Measurements from ENCODE around the gene TMF1.

Gene TMF1, protein sequence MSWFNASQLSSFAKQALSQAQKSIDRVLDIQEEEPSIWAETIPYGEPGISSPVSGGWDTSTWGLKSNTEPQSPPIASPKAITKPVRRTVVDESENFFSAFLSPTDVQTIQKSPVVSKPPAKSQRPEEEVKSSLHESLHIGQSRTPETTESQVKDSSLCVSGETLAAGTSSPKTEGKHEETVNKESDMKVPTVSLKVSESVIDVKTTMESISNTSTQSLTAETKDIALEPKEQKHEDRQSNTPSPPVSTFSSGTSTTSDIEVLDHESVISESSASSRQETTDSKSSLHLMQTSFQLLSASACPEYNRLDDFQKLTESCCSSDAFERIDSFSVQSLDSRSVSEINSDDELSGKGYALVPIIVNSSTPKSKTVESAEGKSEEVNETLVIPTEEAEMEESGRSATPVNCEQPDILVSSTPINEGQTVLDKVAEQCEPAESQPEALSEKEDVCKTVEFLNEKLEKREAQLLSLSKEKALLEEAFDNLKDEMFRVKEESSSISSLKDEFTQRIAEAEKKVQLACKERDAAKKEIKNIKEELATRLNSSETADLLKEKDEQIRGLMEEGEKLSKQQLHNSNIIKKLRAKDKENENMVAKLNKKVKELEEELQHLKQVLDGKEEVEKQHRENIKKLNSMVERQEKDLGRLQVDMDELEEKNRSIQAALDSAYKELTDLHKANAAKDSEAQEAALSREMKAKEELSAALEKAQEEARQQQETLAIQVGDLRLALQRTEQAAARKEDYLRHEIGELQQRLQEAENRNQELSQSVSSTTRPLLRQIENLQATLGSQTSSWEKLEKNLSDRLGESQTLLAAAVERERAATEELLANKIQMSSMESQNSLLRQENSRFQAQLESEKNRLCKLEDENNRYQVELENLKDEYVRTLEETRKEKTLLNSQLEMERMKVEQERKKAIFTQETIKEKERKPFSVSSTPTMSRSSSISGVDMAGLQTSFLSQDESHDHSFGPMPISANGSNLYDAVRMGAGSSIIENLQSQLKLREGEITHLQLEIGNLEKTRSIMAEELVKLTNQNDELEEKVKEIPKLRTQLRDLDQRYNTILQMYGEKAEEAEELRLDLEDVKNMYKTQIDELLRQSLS

GRCh38 chr3:69051756-69052471, at the start of gene TMF1:
Gene TMF1 (minus strand): TSS chr3:69052333. CDS start chr3:69052086, 247 bp downstream.
- H3K27me3 Mint-ChIP-seq, result no peaks in the 10 kb centered on the region
- ATAC-seq (replicated peaks; ENCODE audit: extremely low read depth, poor library complexity, severe bottlenecking), result peak; percentile 90
- H3K36me3 Mint-ChIP-seq (ENCODE audit: insufficient read depth), result peaks cover 44% of the 10 kb centered on the region
- H3K4me1 Mint-ChIP-seq, result peaks cover 53% of the 10 kb centered on the region
- no peaks in the 10 kb centered on the region for H3K9me3 Mint-ChIP-seq
- peak within 1 kb of the TSS; percentile 98 for H3K4me3 Mint-ChIP-seq
- H3K27ac Mint-ChIP-seq (ENCODE audit: low read depth), result peak within 1 kb of the TSS; percentile 99
- DNase-seq (ENCODE audit: low spot score in 2 of 2), result peak; percentile 96 to 97

DNA sequence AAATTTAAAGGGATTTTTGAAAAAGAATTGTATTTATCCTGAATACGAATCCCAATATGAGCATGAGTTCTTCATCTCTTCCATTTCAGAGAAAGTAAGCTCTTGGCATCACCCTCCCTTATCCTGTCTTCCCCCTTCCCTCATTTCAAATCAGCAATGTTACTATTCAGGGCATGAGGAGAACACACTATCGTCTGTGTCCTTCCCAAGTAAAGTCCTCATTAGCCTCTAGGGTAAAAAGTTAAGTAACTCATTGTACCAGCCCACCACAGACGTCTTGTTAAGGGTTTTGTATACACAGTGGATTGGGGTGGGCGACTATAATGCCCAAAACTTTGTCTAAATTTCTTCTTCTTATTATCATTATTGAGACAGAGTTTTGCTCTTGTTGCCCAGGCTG, 47.4 kb upstream of the TMF1 start:
- ATAC-seq (replicated peaks; ENCODE audit: extremely low read depth, poor library complexity, severe bottlenecking) (no peak), DNase-seq (ENCODE audit: low spot score in 2 of 2) (no peak)
- peaks cover 54% of the 10 kb centered on the region for H3K36me3 Mint-ChIP-seq (ENCODE audit: insufficient read depth)
- no peaks in the 10 kb centered on the region for H3K9me3 Mint-ChIP-seq
- H3K4me1 Mint-ChIP-seq, result peaks cover 66% of the 10 kb centered on the region
- no peaks in the 10 kb centered on the region for H3K27me3 Mint-ChIP-seq
- no peak overlapping the region for H3K4me3 Mint-ChIP-seq
- peak overlapping the region; percentile 30 for H3K27ac Mint-ChIP-seq (ENCODE audit: low read depth)

- no peaks in the 10 kb centered on the region for H3K27me3 Mint-ChIP-seq
- H3K36me3 Mint-ChIP-seq (ENCODE audit: insufficient read depth), result peaks cover 45% of the 10 kb centered on the region
- H3K4me3 Mint-ChIP-seq, result peak overlapping the region; percentile 57
Observed at GRCh38 chr3:69097407-69098086, 45.4 kb upstream of the TMF1 start.

DNA sequence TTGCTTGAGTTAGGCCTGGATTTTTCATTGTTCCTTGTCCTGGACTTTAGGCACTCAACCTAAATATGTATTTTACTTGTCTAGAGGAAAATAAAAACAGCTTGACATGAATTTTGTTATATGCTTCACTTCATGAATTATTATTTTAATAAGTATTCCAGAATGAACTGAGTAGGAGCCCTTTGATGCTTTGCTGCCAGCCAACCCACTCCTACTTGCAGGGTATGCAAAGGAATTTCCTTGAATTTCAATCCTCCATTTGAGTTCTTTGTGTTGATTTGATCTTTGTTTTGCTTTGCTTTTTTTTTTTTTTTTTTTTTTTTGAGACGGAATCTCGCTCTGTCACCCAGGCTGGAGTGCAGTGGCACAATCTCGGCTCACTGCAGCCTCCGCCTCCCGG, 44.2 kb upstream of the TMF1 start:
- Mint-ChIP-seq H3K36me3 (ENCODE audit: insufficient read depth) (peaks cover 40% of the 10 kb centered on the region), H3K4me1 (peaks cover 71% of the 10 kb centered on the region), H3K9me3 (no peaks in the 10 kb centered on the region), H3K27me3 (no peaks in the 10 kb centered on the region), H3K4me3 (no peak overlapping the region), H3K27ac (ENCODE audit: low read depth) (peak overlapping the region; percentile 95)
- no peak for ATAC-seq (replicated peaks; ENCODE audit: extremely low read depth, poor library complexity, severe bottlenecking)
- no peak for DNase-seq (ENCODE audit: low spot score in 2 of 2)

More at GRCh38 chr3:69097407-69098086, 45.4 kb upstream of the TMF1 start:
- Mint-ChIP-seq H3K27ac (ENCODE audit: low read depth) (peak overlapping the region; percentile 84), H3K4me1 (peaks cover 69% of the 10 kb centered on the region), H3K9me3 (no peaks in the 10 kb centered on the region)
- DNase-seq (ENCODE audit: low spot score in 2 of 2) (no peak), ATAC-seq (replicated peaks; ENCODE audit: extremely low read depth, poor library complexity, severe bottlenecking) (no peak)

DNA sequence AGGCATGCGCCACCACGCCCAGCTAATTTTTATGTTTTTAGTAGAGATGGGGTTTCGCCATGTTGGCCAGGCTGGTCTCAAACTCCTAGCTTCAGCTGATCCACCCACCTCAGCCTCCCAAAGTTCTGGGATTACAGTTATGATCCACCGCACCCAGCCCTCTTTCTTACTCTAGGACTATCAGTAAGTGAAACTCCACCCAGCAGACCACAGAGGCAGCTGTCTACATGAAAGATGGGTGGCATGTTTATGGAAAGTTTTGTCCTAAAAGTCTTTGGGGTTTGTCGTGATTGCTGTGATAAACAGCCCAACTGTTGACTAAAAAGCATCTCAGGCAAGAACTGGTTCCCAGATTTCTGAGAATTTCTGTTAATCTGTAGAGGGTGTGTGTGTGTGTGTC, 43.5 kb upstream of the TMF1 start:
- ATAC-seq (replicated peaks; ENCODE audit: extremely low read depth, poor library complexity, severe bottlenecking), result no peak
- H3K27me3 Mint-ChIP-seq, result no peaks in the 10 kb centered on the region
- H3K27ac Mint-ChIP-seq (ENCODE audit: low read depth), result peak overlapping the region; percentile 95
- peak overlapping the region; percentile 93 for H3K4me3 Mint-ChIP-seq
- H3K4me1 Mint-ChIP-seq, result peaks cover 75% of the 10 kb centered on the region
- peaks cover 43% of the 10 kb centered on the region for H3K36me3 Mint-ChIP-seq (ENCODE audit: insufficient read depth)
- H3K9me3 Mint-ChIP-seq, result no peaks in the 10 kb centered on the region
- no peak for DNase-seq (ENCODE audit: low spot score in 2 of 2)

DNA sequence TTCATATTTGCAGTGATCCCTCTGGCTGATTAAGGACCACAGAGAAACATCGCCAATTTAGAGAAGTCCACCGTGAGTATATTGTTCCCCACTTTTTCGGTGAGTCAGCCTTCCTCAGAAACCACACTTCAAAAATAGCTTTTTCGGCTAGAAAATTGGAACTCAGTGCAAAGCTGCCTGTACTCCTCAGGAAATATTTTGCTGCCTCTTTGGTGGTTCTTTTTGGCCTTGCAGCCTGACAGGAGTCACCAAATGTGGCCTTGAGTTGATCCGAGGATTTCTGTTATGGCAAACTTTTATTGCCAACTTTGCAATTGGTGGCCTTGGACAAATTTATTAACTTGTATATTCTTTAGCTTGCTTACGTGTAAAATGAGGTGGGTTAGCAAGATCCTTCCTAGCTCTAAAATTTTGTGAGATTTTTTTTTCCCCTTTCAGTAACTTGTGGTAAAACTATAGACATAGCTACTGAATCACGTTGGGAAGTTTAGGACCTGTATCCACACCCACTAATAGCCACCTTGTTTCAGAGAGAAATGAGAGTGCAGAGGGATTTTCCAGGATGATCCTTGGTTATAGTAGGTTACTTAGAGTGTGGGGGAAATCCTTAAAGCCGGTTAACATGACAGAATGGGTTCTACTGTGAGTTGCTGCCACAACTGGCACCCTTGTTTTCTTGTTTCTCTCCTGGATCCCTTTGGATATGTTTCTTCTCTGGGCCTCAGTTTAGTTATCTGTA, 42.5 kb upstream of the TMF1 start:
- no peak for ATAC-seq (replicated peaks; ENCODE audit: extremely low read depth, poor library complexity, severe bottlenecking)
- no peak for DNase-seq (ENCODE audit: low spot score in 2 of 2)
- H3K36me3 Mint-ChIP-seq (ENCODE audit: insufficient read depth), result peaks cover 42% of the 10 kb centered on the region
- H3K4me3 Mint-ChIP-seq, result peak overlapping the region; percentile 93
- H3K4me1 Mint-ChIP-seq, result peaks cover 76% of the 10 kb centered on the region
- peak overlapping the region; percentile 95 for H3K27ac Mint-ChIP-seq (ENCODE audit: low read depth)
- no peaks in the 10 kb centered on the region for H3K9me3 Mint-ChIP-seq
- H3K27me3 Mint-ChIP-seq, result no peaks in the 10 kb centered on the region

- no peak for DNase-seq (ENCODE audit: low spot score in 2 of 2)
- Mint-ChIP-seq H3K4me1 (peaks cover 73% of the 10 kb centered on the region), H3K27ac (ENCODE audit: low read depth) (peak overlapping the region; percentile 95), H3K9me3 (no peaks in the 10 kb centered on the region), H3K27me3 (no peaks in the 10 kb centered on the region), H3K4me3 (peak overlapping the region; percentile 93), H3K36me3 (ENCODE audit: insufficient read depth) (peaks cover 35% of the 10 kb centered on the region)
- ATAC-seq (replicated peaks; ENCODE audit: extremely low read depth, poor library complexity, severe bottlenecking), result peak; percentile 78
Observed at GRCh38 chr3:69092030-69092516, 39.9 kb upstream of the TMF1 start.

GRCh38 chr3:69091389-69092029, 39.4 kb upstream of the TMF1 start:
- Mint-ChIP-seq H3K4me3 (peak overlapping the region; percentile 93), H3K4me1 (peaks cover 70% of the 10 kb centered on the region), H3K36me3 (ENCODE audit: insufficient read depth) (peaks cover 35% of the 10 kb centered on the region)

GRCh38 chr3:69090021-69090420, 37.9 kb upstream of the TMF1 start:
- ATAC-seq (replicated peaks; ENCODE audit: extremely low read depth, poor library complexity, severe bottlenecking) (no peak), DNase-seq (ENCODE audit: low spot score in 2 of 2) (no peak)
- peak overlapping the region; percentile 95 for H3K27ac Mint-ChIP-seq (ENCODE audit: low read depth)
- no peaks in the 10 kb centered on the region for H3K27me3 Mint-ChIP-seq
- H3K4me3 Mint-ChIP-seq, result peak overlapping the region; percentile 93
- peaks cover 67% of the 10 kb centered on the region for H3K4me1 Mint-ChIP-seq
- H3K36me3 Mint-ChIP-seq (ENCODE audit: insufficient read depth), result peaks cover 40% of the 10 kb centered on the region
- H3K9me3 Mint-ChIP-seq, result no peaks in the 10 kb centered on the region

More at GRCh38 chr3:69091389-69092029, 39.4 kb upstream of the TMF1 start:
- DNase-seq (ENCODE audit: low spot score in 2 of 2) (no peak), ATAC-seq (replicated peaks; ENCODE audit: extremely low read depth, poor library complexity, severe bottlenecking) (no peak)
- H3K27me3 Mint-ChIP-seq, result no peaks in the 10 kb centered on the region
- H3K9me3 Mint-ChIP-seq, result no peaks in the 10 kb centered on the region
- peak overlapping the region; percentile 95 for H3K27ac Mint-ChIP-seq (ENCODE audit: low read depth)

DNA sequence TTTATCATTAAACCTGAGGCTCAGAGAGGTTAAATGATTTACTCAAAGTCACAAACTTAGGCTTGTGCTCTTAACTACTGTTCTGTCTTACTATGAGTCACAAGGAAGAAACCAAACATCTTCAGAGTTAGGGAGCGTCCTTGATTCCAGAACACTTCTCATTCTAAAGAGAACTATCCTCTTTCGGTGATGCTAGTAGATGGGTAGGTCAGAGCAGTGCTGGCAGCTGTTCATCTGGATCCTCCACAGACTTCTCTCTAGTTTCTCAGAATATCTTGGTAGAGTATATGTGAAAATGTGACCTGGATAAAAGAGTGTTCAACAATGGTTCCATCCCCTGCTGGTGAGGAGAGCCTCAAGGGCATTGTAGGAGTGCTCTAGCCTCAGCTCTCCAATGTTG, 35.9 kb upstream of the TMF1 start:
- DNase-seq (ENCODE audit: low spot score in 2 of 2) (no peak), ATAC-seq (replicated peaks; ENCODE audit: extremely low read depth, poor library complexity, severe bottlenecking) (no peak)
- peak overlapping the region; percentile 93 for H3K4me3 Mint-ChIP-seq
- peaks cover 42% of the 10 kb centered on the region for H3K36me3 Mint-ChIP-seq (ENCODE audit: insufficient read depth)
- H3K9me3 Mint-ChIP-seq, result no peaks in the 10 kb centered on the region
- peaks cover 65% of the 10 kb centered on the region for H3K4me1 Mint-ChIP-seq
- peak overlapping the region; percentile 95 for H3K27ac Mint-ChIP-seq (ENCODE audit: low read depth)
- no peaks in the 10 kb centered on the region for H3K27me3 Mint-ChIP-seq

Measured in central memory CD8-positive, alpha-beta T cell (primary cell).